ENCODE data around the gene HEATR9. TPM values are rescaled to one million over a fixed set of nuclear protein-coding genes. Genes with fewer than 3 reads are reported as not detected.

Gene HEATR9
- total and polyA plus RNA-seq, 7 donors, result not detected

- no peak for ATAC-seq
- no peak for DNase-seq
- H3K36me3 ChIP-seq (ENCODE audit: insufficient read depth in 1 of 2, low read depth in 1 of 2), result no peaks in the 10 kb centered on the region
- H3K27ac ChIP-seq, result no peak within 1 kb of the TSS
- H3K4me3 ChIP-seq, result no peak within 1 kb of the TSS
- no peak for TF ChIP-seq CTCF (IDR thresholded peaks at IDR 0.05)
- intact Hi-C loops (cut with DNase I), result no loop called here
- no peaks in the 10 kb centered on the region for H3K9me3 ChIP-seq
- no peaks in the 10 kb centered on the region for H3K4me1 ChIP-seq
- WGBS, 3 donors, result 54 to 55% (median 55%) methylated on average over 11 of the region's 11 CpGs
- no peaks in the 10 kb centered on the region for H3K27me3 ChIP-seq (ENCODE audit: insufficient read depth in 3 of 3, low read length in 2 of 3)
Measured at GRCh38 chr17:35879773-35880654, 11.3 kb upstream of the HEATR9 start, which contains the start of gene CCL5. CCL5 (minus strand) TSS chr17:35880360.

GRCh38 chr17:35878361-35878760, 9.7 kb upstream of the HEATR9 start:
- Histone ChIP-seq H3K36me3 (ENCODE audit: insufficient read depth in 1 of 2, low read depth in 1 of 2) (no peaks in the 10 kb centered on the region), H3K4me1 (no peaks in the 10 kb centered on the region), H3K27ac (no peak overlapping the region), H3K4me3 (no peak overlapping the region), H3K27me3 (ENCODE audit: insufficient read depth in 3 of 3, low read length in 2 of 3) (no peaks in the 10 kb centered on the region), H3K9me3 (no peaks in the 10 kb centered on the region)
- DNase-seq (no peak), ATAC-seq (no peak)
- TF ChIP-seq CTCF (IDR thresholded peaks at IDR 0.05), result no peak
- intact Hi-C loops (cut with DNase I), result no loop called here
- WGBS, 3 donors, result 64 to 68% (median 67%) methylated on average over 4 of the region's 4 CpGs

- intact Hi-C loops (cut with DNase I), result no loop called here
- Histone ChIP-seq H3K4me1 (no peaks in the 10 kb centered on the region), H3K27ac (no peak overlapping the region), H3K27me3 (ENCODE audit: insufficient read depth in 3 of 3, low read length in 2 of 3) (no peaks in the 10 kb centered on the region), H3K36me3 (ENCODE audit: insufficient read depth in 1 of 2, low read depth in 1 of 2) (no peaks in the 10 kb centered on the region), H3K4me3 (no peak overlapping the region), H3K9me3 (no peaks in the 10 kb centered on the region)
- TF ChIP-seq CTCF (IDR thresholded peaks at IDR 0.05), result no peak
- ATAC-seq (no peak), DNase-seq (no peak)
Measured at GRCh38 chr17:35877345-35878029, 8.8 kb upstream of the HEATR9 start.

GRCh38 chr17:35876534-35876933, 7.8 kb upstream of the HEATR9 start:
- no peaks in the 10 kb centered on the region for H3K4me1 ChIP-seq
- DNase-seq (no peak), ATAC-seq (no peak)
- H3K4me3 ChIP-seq, result no peak overlapping the region
- no peaks in the 10 kb centered on the region for H3K36me3 ChIP-seq (ENCODE audit: insufficient read depth in 1 of 2, low read depth in 1 of 2)
- WGBS, 3 donors, result 45 to 53% (median 49%) methylated on average over 3 of the region's 3 CpGs
- H3K9me3 ChIP-seq, result no peaks in the 10 kb centered on the region
- intact Hi-C loops (cut with DNase I), result no loop called here
- H3K27ac ChIP-seq, result no peak overlapping the region
- no peak for TF ChIP-seq CTCF (IDR thresholded peaks at IDR 0.05)
- no peaks in the 10 kb centered on the region for H3K27me3 ChIP-seq (ENCODE audit: insufficient read depth in 3 of 3, low read length in 2 of 3)

Data from psoas muscle (tissue), 8 donors.